GM12891 (cell line): Measurements from ENCODE around the gene FMN1.

Source experiments
- POLR2A ChIP-seq: IDR thresholded peaks from 2 replicates; pipeline ENCODE4 v1.6.1; 2011; ENCODE audit warnings: low read depth, low read length, control low read depth
- POLR2AphosphoS5 ChIP-seq: IDR thresholded peaks from 2 replicates; pipeline ENCODE4 v1.6.1; 2011; ENCODE audit warnings: low read depth, low read length, control low read depth
- POU2F2 ChIP-seq: IDR thresholded peaks from 2 replicates; pipeline ENCODE4 v1.6.1; 2011; ENCODE audit warnings: low read depth, mild to moderate bottlenecking, control low read depth, low read length, moderate library complexity
- SPI1 ChIP-seq: IDR thresholded peaks from 2 replicates; pipeline ENCODE4 v1.6.1; 2011; ENCODE audit warnings: low read depth, low read length, control low read depth
- TAF1 ChIP-seq: IDR thresholded peaks from 2 replicates; pipeline ENCODE4 v1.6.1; 2011; ENCODE audit warnings: low read depth, low read length, control low read depth

DNA sequence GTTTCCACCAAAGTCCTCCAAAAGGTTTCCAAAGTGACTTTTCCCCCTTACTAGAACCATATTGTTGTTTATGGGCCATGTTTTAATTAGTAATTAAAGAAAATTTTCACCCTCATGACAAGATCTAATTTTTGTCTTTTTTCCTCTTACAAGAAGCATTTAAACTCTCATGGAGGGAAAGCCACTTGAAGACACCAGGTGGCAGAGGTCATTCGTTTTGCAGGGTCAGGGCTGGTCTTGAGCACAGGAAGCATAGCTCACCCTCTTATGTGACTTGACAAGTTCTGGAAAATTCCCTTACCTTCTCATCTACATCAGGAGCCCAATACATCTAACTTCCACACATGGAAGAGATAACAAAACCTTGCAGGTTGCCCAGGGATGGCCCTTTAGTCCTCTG lies 313.0 kb downstream of the FMN1 start:
- TF ChIP-seq SPI1 (no peak), POLR2AphosphoS5 (no peak), TAF1 (no peak), POLR2A (no peak), POU2F2 (no peak)
